Measurements from ENCODE around the gene IMMP2L.

The IMMP2L gene

DNA sequence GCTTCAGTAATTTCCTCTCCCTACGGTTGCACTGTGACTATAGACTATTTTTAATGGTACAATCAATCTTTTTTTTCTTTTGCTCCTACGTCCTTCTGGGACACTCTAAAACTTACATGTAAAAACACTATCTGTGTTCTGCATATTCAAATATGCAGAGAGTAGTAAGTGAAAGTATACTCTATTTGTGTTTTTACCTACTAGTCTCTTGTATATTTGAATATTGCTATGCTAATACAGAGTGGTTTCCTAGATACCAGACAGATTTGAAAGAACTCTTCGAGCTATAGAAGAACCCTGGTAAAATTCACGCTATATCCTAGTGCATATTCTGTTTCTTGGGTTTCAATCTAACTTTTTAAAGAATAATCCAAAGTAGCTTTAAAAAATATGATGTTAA, 672.2 kb downstream of the IMMP2L start:
- TF ChIP-seq, protein P1, sequence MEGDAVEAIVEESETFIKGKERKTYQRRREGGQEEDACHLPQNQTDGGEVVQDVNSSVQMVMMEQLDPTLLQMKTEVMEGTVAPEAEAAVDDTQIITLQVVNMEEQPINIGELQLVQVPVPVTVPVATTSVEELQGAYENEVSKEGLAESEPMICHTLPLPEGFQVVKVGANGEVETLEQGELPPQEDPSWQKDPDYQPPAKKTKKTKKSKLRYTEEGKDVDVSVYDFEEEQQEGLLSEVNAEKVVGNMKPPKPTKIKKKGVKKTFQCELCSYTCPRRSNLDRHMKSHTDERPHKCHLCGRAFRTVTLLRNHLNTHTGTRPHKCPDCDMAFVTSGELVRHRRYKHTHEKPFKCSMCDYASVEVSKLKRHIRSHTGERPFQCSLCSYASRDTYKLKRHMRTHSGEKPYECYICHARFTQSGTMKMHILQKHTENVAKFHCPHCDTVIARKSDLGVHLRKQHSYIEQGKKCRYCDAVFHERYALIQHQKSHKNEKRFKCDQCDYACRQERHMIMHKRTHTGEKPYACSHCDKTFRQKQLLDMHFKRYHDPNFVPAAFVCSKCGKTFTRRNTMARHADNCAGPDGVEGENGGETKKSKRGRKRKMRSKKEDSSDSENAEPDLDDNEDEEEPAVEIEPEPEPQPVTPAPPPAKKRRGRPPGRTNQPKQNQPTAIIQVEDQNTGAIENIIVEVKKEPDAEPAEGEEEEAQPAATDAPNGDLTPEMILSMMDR (IDR thresholded peaks at IDR 0.05): no peak

DNA sequence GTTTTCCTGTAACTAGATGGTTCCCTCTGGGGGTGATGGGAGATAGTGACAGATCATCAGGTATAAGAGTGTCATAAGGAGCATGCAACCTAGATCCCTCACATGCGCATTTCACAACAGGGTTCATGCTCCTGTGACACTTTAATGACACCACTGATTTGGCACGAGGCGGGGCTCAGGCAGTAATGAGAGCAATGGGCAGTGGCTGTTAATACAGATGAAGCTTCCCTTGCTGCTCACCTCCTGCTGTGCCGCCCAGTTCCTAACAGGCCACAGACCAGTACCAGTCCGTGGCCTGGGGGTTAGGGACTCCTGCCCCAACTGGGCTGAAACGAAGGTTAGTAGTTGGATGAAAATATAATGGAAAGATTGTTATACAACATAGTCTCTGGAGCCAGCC, 673.0 kb downstream of the IMMP2L start:
- TF ChIP-seq, protein P1 (IDR thresholded peaks at IDR 0.05): no peak

DNA sequence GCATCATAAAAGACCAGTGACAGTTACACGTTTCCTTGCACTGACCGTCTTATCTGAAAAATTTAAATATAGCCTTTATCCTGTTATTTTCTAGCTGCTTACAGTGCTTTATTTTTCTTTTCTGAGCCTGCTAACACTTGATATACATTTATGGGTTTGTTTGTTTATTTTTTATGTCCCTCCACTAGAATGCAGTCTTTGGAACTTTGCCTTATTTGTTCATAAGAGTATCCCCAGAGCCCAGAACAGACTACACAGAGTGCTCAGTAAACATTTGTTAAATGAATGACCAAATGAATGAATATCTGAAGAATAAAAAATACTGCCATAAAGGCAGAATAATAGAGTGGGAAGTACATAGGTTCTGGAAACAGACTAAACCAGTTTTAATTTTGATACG, 673.7 kb downstream of the IMMP2L start:
- TF ChIP-seq, protein P1 (IDR thresholded peaks at IDR 0.05): no peak

DNA sequence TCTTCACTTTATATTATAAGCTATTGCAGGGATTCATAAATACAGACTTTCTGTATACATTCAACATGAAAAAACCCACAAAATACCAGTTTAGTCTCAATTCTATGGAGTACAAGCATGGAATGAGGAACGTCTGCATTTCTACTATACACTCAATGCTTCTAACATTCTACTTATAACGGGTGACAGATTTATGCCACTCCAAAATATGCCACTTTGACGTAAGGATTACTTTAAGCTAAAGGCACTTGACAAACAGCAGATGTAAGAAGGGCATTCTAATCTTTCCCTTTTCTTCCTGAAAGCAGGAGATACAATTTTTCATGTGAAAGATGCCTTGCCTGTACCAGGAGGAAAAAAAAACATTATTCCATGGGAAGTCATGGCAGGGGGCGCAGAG, 676.8 kb downstream of the IMMP2L start:
- TF ChIP-seq, protein P1 (IDR thresholded peaks at IDR 0.05): no peak

DNA sequence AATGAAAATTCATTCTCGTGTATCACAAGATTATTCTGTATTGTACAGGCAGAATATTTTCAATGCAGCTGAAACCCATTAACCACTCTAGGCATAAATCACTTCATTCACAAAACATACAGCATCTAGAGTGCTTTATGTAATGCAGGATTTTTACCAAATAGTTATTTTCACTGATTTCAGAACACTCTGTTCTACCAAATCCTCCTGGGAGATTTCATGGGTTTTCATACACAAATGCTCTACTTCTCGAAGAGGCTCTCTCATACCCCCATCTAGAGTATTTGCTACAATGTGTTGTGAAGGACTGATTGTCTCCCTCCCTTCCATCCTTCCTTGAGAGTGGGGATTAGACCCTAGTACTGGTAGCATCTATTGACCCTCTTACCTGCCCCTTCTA, 680.6 kb downstream of the IMMP2L start:
- TF ChIP-seq, protein P1 (IDR thresholded peaks at IDR 0.05): no peak

DNA sequence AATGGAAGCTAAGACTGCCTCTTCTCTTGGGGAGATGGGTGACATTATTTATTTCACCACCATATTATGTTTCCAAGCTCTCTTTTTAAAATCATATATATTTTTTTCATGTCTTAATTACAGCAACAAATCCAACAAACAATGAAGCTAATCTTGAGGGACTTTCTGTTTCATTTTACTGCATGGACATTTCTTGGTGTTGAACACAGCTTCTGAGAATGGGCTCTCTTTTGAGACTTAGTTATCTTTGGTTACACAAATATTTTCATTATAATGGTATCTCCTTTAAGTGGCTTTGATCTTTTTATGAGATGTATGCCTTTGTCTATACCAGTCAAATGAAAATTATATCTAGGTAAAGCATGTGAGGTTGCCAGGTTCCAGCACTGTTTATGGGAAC, 681.3 kb downstream of the IMMP2L start:
- TF ChIP-seq, protein P1 (IDR thresholded peaks at IDR 0.05): no peak

DNA sequence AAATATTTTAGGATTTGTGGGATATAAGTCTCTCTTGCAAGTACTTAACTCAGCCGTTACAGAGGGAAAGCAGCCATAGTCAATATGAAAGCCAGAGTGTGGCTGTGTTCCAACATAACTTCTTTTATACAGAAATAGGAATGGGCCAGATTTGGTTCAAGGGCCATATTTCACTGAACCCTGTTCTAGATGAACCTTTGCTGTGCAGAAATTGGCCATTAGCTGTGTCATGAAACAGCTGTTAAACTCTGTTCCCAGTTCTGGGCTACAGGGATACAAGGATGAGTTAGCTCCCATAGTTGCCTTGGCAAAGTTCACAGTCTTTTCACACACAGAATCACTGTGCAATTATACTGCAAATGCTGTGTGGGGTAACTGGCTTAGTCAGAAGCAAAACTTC, 685.3 kb downstream of the IMMP2L start:
- TF ChIP-seq, protein P1 (IDR thresholded peaks at IDR 0.05): no peak

DNA sequence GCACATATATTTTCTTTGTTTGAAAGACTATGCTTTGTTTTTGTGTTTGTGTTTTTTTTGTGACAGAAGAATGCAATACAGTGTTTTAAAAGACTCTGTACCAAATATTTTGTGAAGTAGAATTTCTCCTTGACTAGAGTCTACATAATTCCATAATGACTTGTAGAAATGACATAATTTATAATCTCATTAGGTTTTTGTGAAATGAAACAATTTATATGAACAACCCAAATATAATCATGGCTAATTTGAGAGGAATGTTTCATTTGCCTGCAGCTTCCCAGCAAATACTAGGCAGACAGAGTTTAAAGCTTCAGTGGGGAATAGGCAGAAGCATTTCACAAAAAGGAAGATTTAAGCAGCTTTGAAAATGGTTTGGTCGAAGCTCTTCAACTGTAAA, 686.9 kb downstream of the IMMP2L start:
- TF ChIP-seq, protein P1 (IDR thresholded peaks at IDR 0.05): no peak
